Smooth muscle cell of the pulmonary artery (primary cell): ENCODE results near the gene ANKRD44. TPM values are rescaled to one million over a fixed set of nuclear protein-coding genes. Genes with fewer than 3 reads are reported as not detected.

Experiments
- total RNA-seq: library from RNA; depleted of rRNA; stranded (reverse); fragments of >200 nt; gene quantifications from 2 replicates; pipeline ENCODE4 v1.2.3, GENCODE V29; 2014

Gene ANKRD44
- 20.5 and 33.3 TPM in 2 replicates for total RNA-seq

GRCh38 chr2:197310271-197310985 is at the start of gene ANKRD44:
TSS of gene ANKRD44 (minus strand) at chr2:197310780. CDS start at chr2:197310604, 176 bp downstream.

Other genes starting within 250 kb of the ANKRD44 start
- gene SF3B1, start 124.2 kb upstream of the ANKRD44 start, total RNA-seq: 162 and 169 TPM in 2 replicates
- 34.0 and 39.6 TPM in 2 replicates for gene COQ10B, start 142.8 kb upstream of the ANKRD44 start, total RNA-seq
- 151 and 181 TPM in 2 replicates for gene HSPD1, start 189.1 kb upstream of the ANKRD44 start, total RNA-seq
- gene HSPE1, start 189.6 kb upstream of the ANKRD44 start, total RNA-seq: 44.4 and 47.0 TPM in 2 replicates
- gene MOB4, start 205.3 kb upstream of the ANKRD44 start, total RNA-seq: 28.2 and 46.4 TPM in 2 replicates